ENCODE results near the gene NR2F1. TPM values are rescaled to one million over a fixed set of nuclear protein-coding genes. Genes with fewer than 3 reads are reported as not detected.

Gene NR2F1
- total RNA-seq, 4 donors from 2014 or later: 29.4 to 111 (median 37.8) TPM

- Histone ChIP-seq H3K4me1 (peaks cover 0 to 5% (median 0%) of the 10 kb centered on the region in 3 donors), H3K36me3 (peaks cover 0 to 19% of the 10 kb centered on the region in 2 donors), H3K4me3 (no peak overlapping the region), H3K27me3 (peaks cover 29% of the 10 kb centered on the region), H3K9me3 (no peaks in the 10 kb centered on the region), H3K27ac (peak overlapping the region in 3 of 4 donors; percentile 22 to 83 (median 22))
- no peak for ATAC-seq
- TF ChIP-seq POLR2A (IDR thresholded peaks at IDR 0.05) (no peak), CTCF (IDR thresholded peaks at IDR 0.05) (no peak), POLR2AphosphoS5 (IDR thresholded peaks at IDR 0.05) (no peak), EP300 (IDR thresholded peaks at IDR 0.05) (no peak)
- 58 to 94% methylated on average over 3 to 5 of the region's 5 CpGs for WGBS, 2 donors (ENCODE audit: low coverage in 1 of 2)
These were observed 16.0 kb downstream of the NR2F1 start for GRCh38 chr5:93599001-93599379.

- 41% methylated on average over 9 to 12 of the region's 17 CpGs for WGBS, 2 donors (ENCODE audit: low coverage in 1 of 2)
- TF ChIP-seq POLR2A (IDR thresholded peaks at IDR 0.05): no peak
- H3K36me3 ChIP-seq: peaks cover 0 to 14% of the 10 kb centered on the region in 2 donors
- peaks cover 34% of the 10 kb centered on the region for H3K27me3 ChIP-seq
- no peak overlapping the region for H3K4me3 ChIP-seq
- no peaks in the 10 kb centered on the region for H3K9me3 ChIP-seq
- no peak for ATAC-seq
- H3K4me1 ChIP-seq: peaks cover 0 to 11% (median 0%) of the 10 kb centered on the region in 3 donors
- peak overlapping the region in 3 of 4 donors; percentile 22 to 83 (median 22) for H3K27ac ChIP-seq
These were observed 16.5 kb downstream of the NR2F1 start for GRCh38 chr5:93599399-93600120.

GRCh38 chr5:93600409-93601070 lies 17.5 kb downstream of the NR2F1 start:
- TF ChIP-seq CTCF (IDR thresholded peaks at IDR 0.05) (no peak), EP300 (IDR thresholded peaks at IDR 0.05) (no peak), POLR2AphosphoS5 (IDR thresholded peaks at IDR 0.05) (no peak), POLR2A (IDR thresholded peaks at IDR 0.05) (no peak)
- H3K36me3 ChIP-seq: peaks cover 0 to 4% of the 10 kb centered on the region in 2 donors
- H3K4me3 ChIP-seq: no peak overlapping the region
- no peak for ATAC-seq
- whole genome bisulfite sequencing, 2 donors (ENCODE audit: low coverage in 1 of 2): 24 to 60% methylated on average over 4 to 8 of the region's 8 CpGs
- H3K4me1 ChIP-seq: peaks cover 0 to 12% (median 0%) of the 10 kb centered on the region in 3 donors
- peak overlapping the region in 3 of 4 donors; percentile 21 to 83 (median 79) for H3K27ac ChIP-seq
- H3K9me3 ChIP-seq: no peaks in the 10 kb centered on the region
- H3K27me3 ChIP-seq: peaks cover 39% of the 10 kb centered on the region

- Histone ChIP-seq H3K27ac (peak overlapping the region in 3 of 4 donors; percentile 21 to 83 (median 79)), H3K4me3 (no peak overlapping the region), H3K36me3 (no peaks in the 10 kb centered on the region), H3K4me1 (peaks cover 0 to 12% (median 0%) of the 10 kb centered on the region in 3 donors), H3K9me3 (no peaks in the 10 kb centered on the region), H3K27me3 (peaks cover 46% of the 10 kb centered on the region)
- peak; percentile 39 for ATAC-seq
- no peak for TF ChIP-seq POLR2AphosphoS5 (IDR thresholded peaks at IDR 0.05)
- TF ChIP-seq CTCF (IDR thresholded peaks at IDR 0.05): no peak
- WGBS, 2 donors (ENCODE audit: low coverage in 1 of 2): 78 to 86% methylated on average over 2 of the region's 3 CpGs
These were observed 18.2 kb downstream of the NR2F1 start for GRCh38 chr5:93601071-93601801.

- peaks cover 50% of the 10 kb centered on the region for H3K27me3 ChIP-seq
- no peaks in the 10 kb centered on the region for H3K9me3 ChIP-seq
- H3K4me3 ChIP-seq: no peak overlapping the region
- no peak for ATAC-seq
- TF ChIP-seq EP300 (IDR thresholded peaks at IDR 0.05) (no peak), CTCF (IDR thresholded peaks at IDR 0.05) (no peak), POLR2AphosphoS5 (IDR thresholded peaks at IDR 0.05) (no peak), POLR2A (IDR thresholded peaks at IDR 0.05) (no peak)
- H3K4me1 ChIP-seq: peaks cover 0 to 12% (median 0%) of the 10 kb centered on the region in 3 donors
- H3K27ac ChIP-seq: peak overlapping the region in 3 of 4 donors; percentile 21 to 83 (median 79)
- H3K36me3 ChIP-seq: no peaks in the 10 kb centered on the region
- WGBS, 2 donors (ENCODE audit: low coverage in 1 of 2): 32 to 69% methylated on average over 9 of the region's 9 CpGs
These were observed 18.8 kb downstream of the NR2F1 start for GRCh38 chr5:93601802-93602155.

Measured in gastroesophageal sphincter (tissue), 4 donors.